Sigmoid colon (tissue), 4 donors: ENCODE results near the gene KCNJ12.
"Not testable (repeated sequence)": the region's sequence is repeated elsewhere in the genome, so short reads cannot be mapped to it uniquely, and the experiment has no call there.

Source experiments
- CTCF ChIP-seq, 4 experiments: fragments of 450-650 bp in 3 of 4; fragments of 200-600 bp in 1 of 4; IDR thresholded peaks; one replicate each; pipeline ENCODE4 v1.5.1; 2016 to 2019; ENCODE audit warnings: antibody characterized with exemption in 4 of 4, mild to moderate bottlenecking in 3 of 4, moderate library complexity in 2 of 4
- EP300 ChIP-seq, 4 donors: sonication (generic); formaldehyde crosslinking; IDR thresholded peaks; one replicate each; pipeline ENCODE4 v1.6.1; 2017; ENCODE audit warnings: antibody characterized with exemption in 4 of 4
- POLR2A ChIP-seq, 2 donors: fragments of 450-650 bp; IDR thresholded peaks; one replicate each; pipeline ENCODE4 v1.6.1; 2016; ENCODE audit warnings: antibody characterized with exemption in 2 of 2, mild to moderate bottlenecking in 2 of 2, moderate library complexity in 2 of 2
- POLR2AphosphoS5 ChIP-seq, 4 donors: sonication (generic); formaldehyde crosslinking; IDR thresholded peaks; one replicate each; pipeline ENCODE4 v1.6.1; 2017; ENCODE audit warnings: antibody characterized with exemption in 4 of 4

DNA sequence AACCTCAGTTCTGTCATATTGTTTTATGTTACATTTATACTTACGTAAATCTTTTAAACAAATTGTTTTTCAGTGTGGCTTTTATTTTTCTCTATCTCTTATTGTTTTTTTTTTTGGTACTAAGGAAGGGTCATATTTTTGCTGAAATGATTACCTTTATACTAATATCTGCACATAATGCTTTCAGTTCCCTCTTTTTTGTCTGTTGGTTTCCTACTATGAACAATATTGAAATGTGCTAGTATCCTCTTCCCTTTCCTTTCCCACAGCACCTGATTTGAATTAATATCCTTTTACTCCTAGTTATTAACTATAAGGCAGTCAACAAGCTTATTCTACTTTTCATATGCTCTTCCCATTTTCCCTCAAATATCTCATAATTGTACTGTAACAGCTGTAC is 48.2 kb upstream of the KCNJ12 start:
- TF ChIP-seq CTCF, EP300, POLR2A, POLR2AphosphoS5 (IDR thresholded peaks at IDR 0.05): not testable (repeated sequence)
